HG02763 (cell line): ENCODE measurements around the gene MEIOSIN.
"Not testable (repeated sequence)": the region's sequence is repeated elsewhere in the genome, so short reads cannot be mapped to it uniquely, and the experiment has no call there.

Experiments used
- ATAC-seq: cut with Tn5 transposase; IDR thresholded peaks from one replicate; pipeline ENCODE4 v1.9.1; 2021; ENCODE audit warnings: mild to moderate bottlenecking, moderate library complexity; ENCODE audit not compliant: unreplicated experiment

The MEIOSIN gene

GRCh38 chr19:45717131-45717982 is 15.9 kb upstream of the MEIOSIN start:
- ATAC-seq = peak; percentile 90

- ATAC-seq = no peak
Measured at GRCh38 chr19:45717983-45718650, 15.1 kb upstream of the MEIOSIN start.

- ATAC-seq = not testable (repeated sequence)
Measured at GRCh38 chr19:45720065-45720464, 13.2 kb upstream of the MEIOSIN start.

GRCh38 chr19:45728683-45729082 is 4.6 kb upstream of the MEIOSIN start:
- not testable (repeated sequence) for ATAC-seq

GRCh38 chr19:45729800-45730290 is 3.4 kb upstream of the MEIOSIN start:
- ATAC-seq = no peak

- ATAC-seq = peak; percentile 89
Measured at GRCh38 chr19:45730368-45731288, 2.6 kb upstream of the MEIOSIN start, which contains the start of gene FBXO46. TSS of gene FBXO46 (minus strand) at chr19:45730896. CDS start at chr19:45713495, 17,401 bp downstream.

GRCh38 chr19:45739498-45740439 is 6.5 kb downstream of the MEIOSIN start:
- ATAC-seq = no peak

- no peak for ATAC-seq
Measured at GRCh38 chr19:45742969-45743368, 9.7 kb downstream of the MEIOSIN start.

- ATAC-seq = no peak
Measured at GRCh38 chr19:45745606-45746005, 12.4 kb downstream of the MEIOSIN start.

- no peak for ATAC-seq
Measured at GRCh38 chr19:45746866-45747265, 13.6 kb downstream of the MEIOSIN start.

GRCh38 chr19:45747513-45747912 is 14.3 kb downstream of the MEIOSIN start:
- ATAC-seq = no peak

- not testable (repeated sequence) for ATAC-seq
Measured at GRCh38 chr19:45751483-45751882, 18.2 kb downstream of the MEIOSIN start.

GRCh38 chr19:45752639-45753038 is 19.4 kb downstream of the MEIOSIN start:
- no peak for ATAC-seq

- ATAC-seq = no peak
Measured at GRCh38 chr19:45753548-45753947, 20.3 kb downstream of the MEIOSIN start.

- no peak for ATAC-seq
Measured at GRCh38 chr19:45754323-45754722, 21.1 kb downstream of the MEIOSIN start.

GRCh38 chr19:45757695-45758094 is 24.5 kb downstream of the MEIOSIN start:
- ATAC-seq = no peak

GRCh38 chr19:45758921-45759320 is 25.7 kb downstream of the MEIOSIN start:
- ATAC-seq = no peak

GRCh38 chr19:45761714-45762113 is 28.5 kb downstream of the MEIOSIN start:
- no peak for ATAC-seq

GRCh38 chr19:45762870-45763631 is 29.8 kb downstream of the MEIOSIN start:
- no peak for ATAC-seq
